Activated CD8-positive, alpha-beta T cell treated with anti-CD3 and anti-CD28 coated beads, Interleukin-2, amount 10 ng/mL, durations not matched to agents 7 days and 5 days (primary cell): ENCODE results near the gene ABHD4. TPM values are rescaled to one million over a fixed set of nuclear protein-coding genes. Genes with fewer than 3 reads are reported as not detected.

Source experiments
- ATAC-seq: fragments of 150-1000 bp; cut with Tn5 transposase; one replicate; pipeline ENCODE4 v1.10.0; 2021; ENCODE audit warnings: moderate library complexity
- CTCF ChIA-PET: fragments of 350-600 bp; sonication (Branson Sonifier 250); formaldehyde crosslinking; loops from one replicate; lab custom pipeline; 2021; ENCODE audit warnings: antibody characterized with exemption; lab: Charles Lee
- POLR2A ChIA-PET: fragments of 350-600 bp; sonication (Branson Sonifier 250); formaldehyde crosslinking; loops from one replicate; lab custom pipeline; 2021; ENCODE audit warnings: antibody characterized with exemption; lab: Charles Lee
- DNase-seq: peaks from one replicate; pipeline ENCODE4 v3.0.0-alpha.2; 2020
- H3K27ac Mint-ChIP-seq: one replicate; pipeline ENCODE4 v1.8.0; 2021; ENCODE audit warnings: mild to moderate bottlenecking, mixed read lengths
- H3K27me3 Mint-ChIP-seq: one replicate; pipeline ENCODE4 v1.8.0; 2021; ENCODE audit warnings: low read depth, mixed read lengths
- H3K36me3 Mint-ChIP-seq: one replicate; pipeline ENCODE4 v1.8.0; 2021; ENCODE audit warnings: low read depth, mixed read lengths
- H3K4me1 Mint-ChIP-seq: one replicate; pipeline ENCODE4 v1.8.0; 2021; ENCODE audit warnings: low read depth, mixed read lengths
- H3K4me3 Mint-ChIP-seq: one replicate; pipeline ENCODE4 v1.8.0; 2021; ENCODE audit warnings: mild to moderate bottlenecking, mixed read lengths
- H3K9me3 Mint-ChIP-seq: one replicate; pipeline ENCODE4 v1.8.0; 2022; ENCODE audit warnings: mixed read lengths; ENCODE audit not compliant: insufficient read depth
- total RNA-seq, 2 experiments: library from RNA; stranded (reverse); gene quantifications; one replicate each; pipeline ENCODE4 v1.2.3, GENCODE V29; 2021

The ABHD4 gene
- total RNA-seq, 2 experiments from 2014 or later = 8.0 to 8.5 TPM

GRCh38 chr14:22554498-22555383 lies 43.4 kb upstream of the ABHD4 start:
- peaks cover 72% of the 10 kb centered on the region for H3K36me3 Mint-ChIP-seq
- ChIA-PET CTCF (interaction anchor here (0.8 to 13.0 kb wide), 20 partner anchors 8 to 641 kb away, joined by 3 to 523 read pairs (median 14); partner anchors contain the start of gene OXA1L), POLR2A (interaction anchor here (0.8 to 13.3 kb wide), 24 partner anchors 8 to 912 kb away, joined by 3 to 541 read pairs (median 7); partner anchors contain the start of gene DAD1)
- H3K4me3 Mint-ChIP-seq = peak overlapping the region; percentile 76
- DNase-seq = peak; percentile 63
- H3K4me1 Mint-ChIP-seq = peaks cover 90% of the 10 kb centered on the region
- H3K9me3 Mint-ChIP-seq = no peaks in the 10 kb centered on the region
- ATAC-seq = no peak
- no peaks in the 10 kb centered on the region for H3K27me3 Mint-ChIP-seq
- H3K27ac Mint-ChIP-seq = peak overlapping the region; percentile 97

- CTCF ChIA-PET = interaction anchor here (0.5 to 13.0 kb wide), 42 partner anchors 9 to 832 kb away, joined by 3 to 523 read pairs (median 7); partner anchors contain the start of genes DAD1, OXA1L and RBM23
- POLR2A ChIA-PET = interaction anchor here (0.6 to 13.3 kb wide), 43 partner anchors 9 to 913 kb away, joined by 3 to 541 read pairs (median 5); partner anchors contain the start of gene DAD1
- peaks cover 90% of the 10 kb centered on the region for H3K4me1 Mint-ChIP-seq
- H3K27me3 Mint-ChIP-seq = no peaks in the 10 kb centered on the region
- H3K9me3 Mint-ChIP-seq = no peaks in the 10 kb centered on the region
- ATAC-seq = peak; percentile 18
- H3K4me3 Mint-ChIP-seq = peak overlapping the region; percentile 76
- peak; percentile 71 for DNase-seq
- peaks cover 69% of the 10 kb centered on the region for H3K36me3 Mint-ChIP-seq
- peak overlapping the region; percentile 97 for H3K27ac Mint-ChIP-seq
Measured at GRCh38 chr14:22555384-22556011, 42.6 kb upstream of the ABHD4 start.

GRCh38 chr14:22556021-22556989 lies 41.8 kb upstream of the ABHD4 start:
- Mint-ChIP-seq H3K27me3 (no peaks in the 10 kb centered on the region), H3K4me3 (peak overlapping the region; percentile 76), H3K4me1 (peaks cover 90% of the 10 kb centered on the region), H3K36me3 (peaks cover 61% of the 10 kb centered on the region), H3K9me3 (no peaks in the 10 kb centered on the region), H3K27ac (peak overlapping the region; percentile 97)
- POLR2A ChIA-PET = interaction anchor here (0.5 to 13.3 kb wide), 49 partner anchors 10 to 914 kb away, joined by 3 to 541 read pairs (median 5); partner anchors contain the start of genes DAD1, PRMT5 and RBM23
- peak; percentile 100 for DNase-seq
- CTCF ChIA-PET = interaction anchor here (0.5 to 13.0 kb wide), 61 partner anchors 10 to 1032 kb away, joined by 3 to 523 read pairs (median 5); partner anchors contain the start of genes DAD1, OXA1L and RBM23
- peak; percentile 66 for ATAC-seq

GRCh38 chr14:22556990-22557623 lies 41.0 kb upstream of the ABHD4 start:
- peak; percentile 94 for DNase-seq
- Mint-ChIP-seq H3K27me3 (no peaks in the 10 kb centered on the region), H3K27ac (peak overlapping the region; percentile 97), H3K4me1 (peaks cover 90% of the 10 kb centered on the region), H3K9me3 (no peaks in the 10 kb centered on the region), H3K36me3 (peaks cover 53% of the 10 kb centered on the region), H3K4me3 (peak overlapping the region; percentile 76)
- CTCF ChIA-PET = interaction anchor here (0.6 to 13.0 kb wide), 50 partner anchors 9 to 935 kb away, joined by 3 to 523 read pairs (median 6); partner anchors contain the start of genes DAD1 and OXA1L
- peak; percentile 24 for ATAC-seq
- POLR2A ChIA-PET = interaction anchor here (0.5 to 13.3 kb wide), 28 partner anchors 9 to 843 kb away, joined by 3 to 541 read pairs (median 6); partner anchors contain the start of genes DAD1, PRMT5 and RBM23

- POLR2A ChIA-PET = interaction anchor here (0.7 to 13.5 kb wide), 8 partner anchors 9 to 46 kb away, joined by 3 to 232 read pairs (median 4); no protein-coding TSS in a partner anchor
- peak overlapping the region; percentile 76 for H3K4me3 Mint-ChIP-seq
- ATAC-seq (no peak), DNase-seq (no peak)
- peaks cover 49% of the 10 kb centered on the region for H3K36me3 Mint-ChIP-seq
- CTCF ChIA-PET = interaction anchor here (0.7 to 5.9 kb wide), 23 partner anchors 9 to 938 kb away, joined by 3 to 463 read pairs (median 4); partner anchors contain the start of genes DAD1 and OXA1L
- no peaks in the 10 kb centered on the region for H3K9me3 Mint-ChIP-seq
- H3K27me3 Mint-ChIP-seq = no peaks in the 10 kb centered on the region
- peaks cover 90% of the 10 kb centered on the region for H3K4me1 Mint-ChIP-seq
- H3K27ac Mint-ChIP-seq = peak overlapping the region; percentile 97
Measured at GRCh38 chr14:22557846-22558220, 40.3 kb upstream of the ABHD4 start.

GRCh38 chr14:22558221-22558913 lies 39.7 kb upstream of the ABHD4 start:
- POLR2A ChIA-PET = interaction anchor here (0.7 to 13.5 kb wide), 8 partner anchors 9 to 46 kb away, joined by 3 to 232 read pairs (median 4); no protein-coding TSS in a partner anchor
- ATAC-seq = no peak
- peaks cover 90% of the 10 kb centered on the region for H3K4me1 Mint-ChIP-seq

GRCh38 chr14:22559041-22559440 lies 39.1 kb upstream of the ABHD4 start:
- peaks cover 92% of the 10 kb centered on the region for H3K4me1 Mint-ChIP-seq
- ATAC-seq (no peak), DNase-seq (no peak)
- peak overlapping the region; percentile 76 for H3K4me3 Mint-ChIP-seq
- H3K27ac Mint-ChIP-seq = peak overlapping the region; percentile 97
- CTCF ChIA-PET = interaction anchor here (1.0 to 14.2 kb wide), 9 partner anchors 8 to 581 kb away, joined by 3 to 523 read pairs (median 6); partner anchors contain the start of gene OXA1L
- POLR2A ChIA-PET = interaction anchor here (1.2 to 13.5 kb wide), 8 partner anchors 9 to 47 kb away, joined by 3 to 232 read pairs (median 13); partner anchors contain the start of gene DAD1
- H3K27me3 Mint-ChIP-seq = no peaks in the 10 kb centered on the region
- H3K36me3 Mint-ChIP-seq = peaks cover 47% of the 10 kb centered on the region
- H3K9me3 Mint-ChIP-seq = no peaks in the 10 kb centered on the region

More at GRCh38 chr14:22558221-22558913, 39.7 kb upstream of the ABHD4 start:
- Mint-ChIP-seq H3K27me3 (no peaks in the 10 kb centered on the region), H3K4me3 (peak overlapping the region; percentile 76), H3K9me3 (no peaks in the 10 kb centered on the region), H3K36me3 (peaks cover 46% of the 10 kb centered on the region), H3K27ac (peak overlapping the region; percentile 97)
- CTCF ChIA-PET = interaction anchor here (0.7 to 5.9 kb wide), 23 partner anchors 9 to 939 kb away, joined by 3 to 463 read pairs (median 4); partner anchors contain the start of genes DAD1 and OXA1L
- DNase-seq = peak; percentile 84

GRCh38 chr14:22560662-22561365 lies 37.3 kb upstream of the ABHD4 start:
- no peak for ATAC-seq
- POLR2A ChIA-PET = interaction anchor here (0.7 to 13.5 kb wide), 20 partner anchors 8 to 1176 kb away, joined by 3 to 440 read pairs (median 6); partner anchors contain the start of genes DAD1 and OXA1L
- Mint-ChIP-seq H3K27me3 (no peaks in the 10 kb centered on the region), H3K9me3 (no peaks in the 10 kb centered on the region), H3K4me3 (peak overlapping the region; percentile 55), H3K4me1 (peaks cover 93% of the 10 kb centered on the region), H3K36me3 (peaks cover 48% of the 10 kb centered on the region), H3K27ac (peak overlapping the region; percentile 89)
- CTCF ChIA-PET = interaction anchor here (0.7 to 14.2 kb wide), 26 partner anchors 9 to 1870 kb away, joined by 3 to 523 read pairs (median 4); partner anchors contain the start of genes DAD1 and PRMT5
- no peak for DNase-seq

GRCh38 chr14:22561366-22561660 lies 36.8 kb upstream of the ABHD4 start:
- Mint-ChIP-seq H3K4me3 (peak overlapping the region; percentile 55), H3K36me3 (peaks cover 48% of the 10 kb centered on the region), H3K27me3 (no peaks in the 10 kb centered on the region), H3K27ac (peak overlapping the region; percentile 89), H3K4me1 (peaks cover 93% of the 10 kb centered on the region), H3K9me3 (no peaks in the 10 kb centered on the region)
- no peak for ATAC-seq
- POLR2A ChIA-PET = interaction anchor here (0.6 to 13.5 kb wide), 21 partner anchors 7 to 1177 kb away, joined by 3 to 440 read pairs (median 5); partner anchors contain the start of genes DAD1 and OXA1L
- CTCF ChIA-PET = interaction anchor here (1.0 to 14.2 kb wide), 18 partner anchors 8 to 583 kb away, joined by 3 to 523 read pairs (median 5); partner anchors contain the start of genes DAD1 and PRMT5
- DNase-seq = no peak
